GM18517 (cell line): ENCODE results near the gene DENND1C.
"Not testable (repeated sequence)": the region's sequence is repeated elsewhere in the genome, so short reads cannot be mapped to it uniquely, and the experiment has no call there.

Source experiments
- ATAC-seq: cut with Tn5 transposase; IDR thresholded peaks from one replicate; pipeline ENCODE4 v1.9.1; 2021; ENCODE audit warnings: mild to moderate bottlenecking, moderate library complexity; ENCODE audit not compliant: unreplicated experiment

Gene DENND1C

DNA sequence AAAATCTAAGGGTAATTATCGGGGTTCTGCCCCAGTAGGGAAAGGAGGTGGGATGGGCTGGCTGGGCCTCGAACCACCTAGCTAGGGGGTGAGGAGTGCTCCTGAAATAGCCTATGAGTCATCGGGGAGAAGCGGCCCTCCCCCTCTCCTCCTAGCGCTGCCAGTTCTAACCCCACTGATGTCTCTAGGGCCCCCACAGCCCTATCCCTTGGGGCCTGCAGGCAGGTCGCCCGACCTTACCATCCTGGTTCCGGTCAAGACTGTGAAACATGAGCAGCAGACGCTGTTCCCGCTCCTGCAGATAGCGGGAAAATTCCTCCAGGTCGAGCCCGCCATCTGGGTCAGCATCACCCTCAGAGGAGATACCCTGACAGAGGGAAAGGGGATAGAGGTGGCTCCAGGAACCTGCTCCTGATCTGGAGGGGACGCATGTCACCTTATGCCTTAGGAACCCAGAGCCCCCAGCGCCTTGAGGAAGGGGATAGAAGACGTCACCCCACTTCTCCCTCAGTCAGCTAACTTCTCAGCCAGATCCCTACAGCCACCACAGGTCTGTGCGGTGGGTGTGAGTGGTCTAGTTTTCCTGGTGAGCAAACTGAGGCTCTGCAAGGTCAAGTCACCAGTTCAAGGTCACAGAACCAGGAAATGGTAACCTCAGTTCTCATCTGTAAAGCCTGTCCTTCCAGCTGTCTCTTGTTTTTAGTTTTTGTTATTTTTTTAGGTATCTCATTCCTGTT is 23.5 kb downstream of the DENND1C start:
- no peak for ATAC-seq

DNA sequence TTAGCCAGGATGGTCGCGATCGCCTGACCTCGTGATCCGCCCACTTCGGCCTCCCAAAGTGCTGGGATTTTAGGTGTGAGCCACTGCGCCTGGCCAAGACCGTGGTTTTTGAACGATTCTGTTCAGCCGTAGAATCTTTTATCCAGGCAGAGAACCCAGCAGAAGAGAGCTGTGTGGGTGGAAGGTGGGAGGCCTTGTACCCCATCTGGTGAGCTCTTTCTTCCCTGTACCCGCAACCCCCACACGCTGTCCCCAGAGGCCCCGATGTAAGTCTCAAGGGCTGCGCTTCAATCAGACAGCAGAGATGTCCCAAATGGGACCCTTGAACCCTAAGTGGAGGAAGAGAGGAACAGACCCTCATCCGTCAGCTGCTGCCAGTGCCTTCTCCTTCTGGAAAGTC is 25.7 kb downstream of the DENND1C start:
- ATAC-seq: no peak

DNA sequence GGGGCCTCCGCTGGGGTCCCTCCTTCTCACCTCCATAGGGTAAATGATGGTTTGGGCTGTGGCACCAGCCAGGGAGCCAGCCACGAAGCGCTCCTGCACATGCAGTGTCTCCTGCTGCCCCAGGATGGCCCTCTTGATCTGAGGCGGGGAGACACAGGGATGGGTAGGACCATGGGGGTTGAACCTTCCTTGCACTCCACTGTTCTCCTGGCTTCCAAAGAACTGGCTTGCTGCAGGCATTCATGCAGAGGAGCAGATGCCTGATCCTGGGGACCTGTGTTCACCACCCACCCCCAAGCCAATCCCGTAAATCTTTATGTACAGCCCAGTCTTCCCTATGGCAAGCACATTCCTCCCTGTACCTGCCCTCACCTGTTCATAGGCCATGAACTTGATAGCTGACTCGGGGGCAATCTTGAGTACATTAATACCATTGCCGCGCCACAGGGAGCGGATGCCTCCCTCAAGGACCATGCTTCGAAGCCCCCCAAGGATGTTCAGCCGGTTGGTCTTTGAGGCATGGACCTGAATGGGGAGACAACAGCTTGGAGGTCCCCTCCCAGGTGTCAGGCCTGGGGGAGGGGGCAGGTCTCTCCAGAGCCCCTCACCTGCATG is 27.5 kb downstream of the DENND1C start:
- ATAC-seq: no peak

DNA sequence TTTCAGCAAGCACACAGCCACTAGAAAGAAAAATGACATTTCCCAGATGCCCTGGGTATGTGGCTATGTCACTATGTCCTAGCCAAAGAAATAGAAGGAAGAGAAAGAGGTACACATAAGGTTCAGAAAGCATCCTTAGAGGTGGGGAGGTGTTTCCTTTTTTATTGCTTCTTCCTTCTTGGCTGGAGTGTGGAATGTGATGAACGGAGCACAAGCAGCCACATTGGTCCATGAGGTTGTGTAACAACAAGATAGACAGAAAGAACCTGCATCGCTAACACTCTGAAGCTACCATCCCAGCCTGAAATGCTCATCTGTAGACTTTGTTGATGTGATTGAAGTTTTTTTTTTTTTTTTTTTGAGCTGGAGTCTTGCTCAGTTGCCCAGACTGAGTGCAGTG is 28.7 kb downstream of the DENND1C start:
- ATAC-seq: no peak

DNA sequence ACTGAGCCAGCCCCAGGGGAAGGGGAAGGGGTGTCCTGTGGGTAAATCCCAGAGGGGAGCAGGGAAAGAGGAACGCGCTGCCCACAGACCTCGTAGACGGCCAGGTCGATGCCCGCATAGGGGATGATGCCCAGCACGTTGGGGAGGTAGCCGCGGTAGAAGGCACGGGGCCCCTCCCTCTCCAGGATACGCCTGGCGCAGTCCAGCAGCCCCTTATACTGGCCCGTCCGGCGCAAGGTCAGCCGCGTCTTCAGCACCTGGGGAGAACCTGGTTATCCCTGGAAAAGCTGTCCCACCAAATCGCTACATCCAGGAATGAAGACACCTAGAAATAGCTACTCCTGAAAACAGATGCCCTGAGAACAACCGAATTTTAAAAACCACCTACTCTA is 29.4 kb downstream of the DENND1C start:
- no peak for ATAC-seq

DNA sequence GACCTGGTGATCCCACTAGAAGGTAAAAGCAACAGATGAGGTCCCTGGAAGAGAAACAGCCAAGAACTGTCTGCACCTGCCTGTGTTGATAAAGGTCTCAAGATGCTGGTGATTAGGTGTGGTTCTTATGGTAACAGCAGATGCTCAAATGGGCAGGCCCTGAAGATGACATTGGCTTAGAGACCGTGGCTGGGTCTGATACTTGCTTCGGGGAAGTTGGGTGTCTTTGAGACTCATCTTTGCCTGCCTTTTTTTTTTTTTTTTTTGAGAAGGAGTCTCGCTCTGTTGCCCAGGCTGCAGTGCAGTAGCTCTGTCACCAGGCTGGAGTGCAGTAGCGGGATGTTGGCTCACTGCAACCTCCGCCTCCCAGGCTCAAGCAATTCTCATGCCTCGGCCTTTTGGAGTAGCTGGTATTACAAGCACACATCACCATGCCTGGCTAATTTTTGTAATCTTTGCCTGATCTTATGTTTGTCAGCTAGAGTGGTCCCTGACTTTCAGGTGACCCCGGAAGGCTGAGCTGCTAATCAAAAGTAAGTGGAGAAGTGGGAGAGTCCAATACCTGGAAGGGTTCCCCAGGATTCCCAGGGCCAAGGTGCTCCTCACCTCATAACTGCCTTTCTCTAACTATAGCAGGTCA is 29.9 kb downstream of the DENND1C start:
- ATAC-seq: no peak

DNA sequence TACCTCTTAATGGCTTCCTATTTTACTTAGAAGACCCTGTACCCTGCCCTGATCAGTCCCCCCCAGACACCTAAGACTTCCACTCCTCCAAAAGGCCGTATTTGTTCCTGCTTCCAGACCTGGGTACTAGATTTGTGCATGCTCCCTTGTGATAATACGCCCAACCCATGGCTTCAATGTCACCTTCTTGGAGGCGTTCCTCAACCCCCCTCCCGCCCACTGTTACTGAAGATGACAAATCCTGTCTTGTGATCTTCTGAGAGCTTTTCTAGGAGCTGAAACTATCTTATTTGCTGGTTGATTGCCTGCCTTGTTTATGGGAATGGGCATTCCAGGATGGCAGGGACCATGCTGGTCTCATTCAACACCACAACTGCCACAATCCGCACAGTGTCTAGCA is 31.4 kb downstream of the DENND1C start:
- ATAC-seq: no peak

DNA sequence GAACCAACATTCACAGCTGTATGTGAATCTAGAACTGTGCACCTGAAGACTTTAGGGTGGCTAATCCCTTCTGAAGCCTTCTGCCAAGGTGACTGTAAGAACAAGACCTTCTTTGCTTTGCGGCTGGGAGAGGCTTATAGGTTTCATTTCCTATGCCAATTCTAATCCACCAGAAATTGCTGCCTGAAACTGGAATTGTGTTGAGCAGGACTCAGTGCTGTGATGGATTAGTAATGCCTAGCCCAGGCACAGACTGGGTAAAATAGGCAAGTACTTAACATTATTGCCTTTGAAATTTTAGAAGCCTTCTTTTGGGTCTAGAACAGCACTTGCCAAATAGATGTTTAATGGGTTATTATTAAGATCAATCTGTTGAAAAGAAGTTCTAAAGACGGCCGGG is 33.5 kb downstream of the DENND1C start:
- ATAC-seq: no peak

DNA sequence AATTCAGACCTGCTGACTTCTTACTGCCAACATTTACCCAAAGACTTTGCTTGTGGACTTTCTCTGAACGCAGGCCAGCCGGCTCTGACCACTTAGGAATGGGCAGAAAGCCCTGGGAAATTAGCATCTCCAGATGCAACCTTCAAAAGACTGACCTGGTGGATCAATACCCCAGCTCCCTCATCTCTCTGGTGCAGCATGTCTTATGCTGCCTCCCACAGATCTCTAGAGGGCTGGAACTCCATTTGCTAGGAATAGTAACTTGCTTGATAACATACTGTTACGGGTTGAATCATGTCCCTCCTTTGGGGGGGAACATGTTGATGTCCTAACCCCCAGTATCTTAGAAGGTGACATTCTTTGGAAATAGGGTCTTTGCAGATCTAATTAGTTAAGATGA is 35.1 kb downstream of the DENND1C start:
- ATAC-seq: no peak

DNA sequence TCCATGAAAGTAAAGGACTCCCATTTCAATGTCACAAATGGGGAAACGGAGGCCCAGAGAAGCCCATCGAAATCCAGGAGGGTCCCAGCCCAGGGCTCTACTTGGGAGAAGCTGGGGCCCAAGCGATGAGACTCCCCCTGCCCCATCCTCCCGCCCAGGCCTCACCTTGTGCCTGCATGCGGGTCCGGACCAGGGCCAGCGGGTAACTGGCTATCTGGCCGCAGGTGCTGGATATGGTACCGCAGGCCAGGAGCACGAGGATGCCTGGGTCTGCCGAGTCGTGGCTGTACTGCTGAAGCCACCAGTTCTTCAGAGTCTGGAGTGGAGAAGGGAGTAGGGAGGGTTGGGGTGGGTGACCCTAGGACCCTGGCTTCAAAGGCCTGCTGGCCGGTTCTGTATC is 37.6 kb downstream of the DENND1C start:
- ATAC-seq: no peak

DNA sequence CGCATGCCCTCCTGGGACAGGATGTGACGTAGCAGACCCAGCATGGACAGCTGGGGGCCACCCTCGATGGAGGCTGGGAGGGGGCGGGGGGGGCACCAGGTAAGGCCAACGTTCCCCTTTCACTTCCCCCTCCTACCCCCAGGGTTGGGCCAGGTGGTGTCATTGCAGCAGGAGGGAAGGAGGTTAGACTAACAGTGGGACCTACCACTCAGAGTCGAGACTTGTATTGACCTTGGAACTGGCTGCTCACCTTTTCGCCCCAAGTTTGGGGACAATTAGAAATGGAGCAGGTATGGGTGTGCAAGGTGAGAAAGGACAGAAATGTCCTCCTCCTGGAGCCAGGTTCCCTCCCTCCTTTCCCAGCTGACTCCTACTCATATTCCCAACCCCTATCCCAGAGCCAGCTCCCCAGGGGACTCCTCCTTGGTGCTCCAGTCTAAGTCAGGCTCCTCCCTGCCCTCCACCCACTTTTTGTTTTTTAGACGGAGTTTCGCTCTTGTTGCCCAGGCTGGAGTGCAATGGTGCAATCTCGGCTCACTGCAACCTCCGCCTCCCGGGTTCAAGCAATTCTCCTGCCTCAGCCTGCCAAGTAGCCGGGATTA is 39.4 kb downstream of the DENND1C start:
- no peak for ATAC-seq

DNA sequence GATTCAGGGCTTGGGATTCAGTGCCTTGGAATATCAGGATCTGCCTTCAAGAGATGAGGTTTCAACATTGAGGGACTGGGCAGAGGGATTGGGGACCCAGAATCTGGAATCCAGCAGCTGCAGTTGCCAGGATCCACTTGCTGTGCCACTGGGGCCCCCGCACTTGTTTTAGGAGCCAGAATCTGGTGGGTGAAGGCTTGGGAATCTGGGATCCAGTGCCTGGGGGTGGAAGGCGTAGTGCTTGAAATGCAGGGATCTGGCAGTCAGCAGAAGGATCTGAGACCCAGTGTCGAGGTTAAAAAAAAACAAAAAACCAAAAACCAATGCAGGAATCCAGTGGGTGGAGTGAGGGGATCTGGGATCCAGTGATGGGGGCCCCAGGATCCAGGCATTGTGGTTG is 40.7 kb downstream of the DENND1C start:
- no peak for ATAC-seq

DNA sequence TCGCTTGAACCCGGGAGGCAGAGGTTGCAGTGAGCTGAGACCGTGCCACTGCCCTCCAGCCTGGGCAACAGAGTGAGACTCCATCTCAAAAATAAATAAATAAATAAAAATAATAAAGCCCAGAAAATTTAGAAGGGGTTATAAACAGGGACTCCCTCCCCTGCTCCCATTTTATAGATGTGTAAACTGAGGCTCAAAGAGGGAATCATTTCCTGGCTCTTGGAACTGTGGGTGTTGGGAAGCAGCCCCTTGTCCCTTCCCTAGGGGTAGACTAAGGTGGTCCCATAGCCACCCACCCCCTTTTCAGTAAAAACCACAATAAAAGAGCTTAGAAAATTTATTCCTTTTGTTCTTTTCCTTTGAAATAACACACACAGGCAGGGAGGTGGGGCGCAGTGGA is 41.8 kb downstream of the DENND1C start:
- no peak for ATAC-seq

DNA sequence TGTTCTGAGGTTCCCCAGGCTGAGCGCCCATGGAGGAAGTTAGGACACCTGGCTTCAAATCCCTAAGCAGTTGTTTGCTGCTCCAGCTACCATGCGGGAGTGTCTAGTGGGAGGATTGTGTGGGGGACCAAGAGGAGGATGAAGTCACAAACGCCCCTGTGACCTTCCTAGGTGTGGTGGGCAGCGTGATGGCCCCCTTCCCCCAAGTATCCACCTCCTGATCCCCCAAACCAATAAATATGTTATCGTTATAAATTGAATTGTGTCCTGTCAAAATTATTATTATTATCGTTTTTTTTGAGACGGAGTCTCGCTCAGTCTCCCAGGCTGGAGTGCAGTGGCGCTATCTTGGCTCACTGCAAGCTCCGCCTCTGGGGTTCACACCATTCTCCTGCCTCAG is 47.9 kb downstream of the DENND1C start, which contains the start of gene SLC25A41:
SLC25A41 (minus strand) TSS at position 101 of the 400 bp plus-strand sequence; CDS start at position 31, 70 bp downstream.
- no peak for ATAC-seq

DNA sequence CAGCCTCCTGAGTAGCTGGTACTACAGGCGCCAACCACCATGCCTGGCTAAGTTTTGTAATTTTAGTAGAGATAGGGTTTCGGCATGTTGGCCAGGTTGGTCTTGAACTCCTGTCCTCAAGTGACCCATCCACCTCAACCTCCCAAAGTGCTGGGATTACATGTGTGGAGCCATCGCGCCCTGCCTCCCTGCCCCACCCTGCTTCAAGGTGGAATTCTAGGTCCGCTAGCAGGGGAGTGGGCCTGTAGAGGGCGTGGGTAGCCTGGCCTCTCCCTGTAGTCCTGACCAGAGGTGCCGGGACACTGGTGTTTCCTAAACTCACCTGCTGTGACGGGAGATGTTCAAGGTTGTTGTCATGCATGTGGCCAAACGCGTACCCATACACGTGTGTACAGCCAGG is 48.4 kb downstream of the DENND1C start:
- no peak for ATAC-seq

DNA sequence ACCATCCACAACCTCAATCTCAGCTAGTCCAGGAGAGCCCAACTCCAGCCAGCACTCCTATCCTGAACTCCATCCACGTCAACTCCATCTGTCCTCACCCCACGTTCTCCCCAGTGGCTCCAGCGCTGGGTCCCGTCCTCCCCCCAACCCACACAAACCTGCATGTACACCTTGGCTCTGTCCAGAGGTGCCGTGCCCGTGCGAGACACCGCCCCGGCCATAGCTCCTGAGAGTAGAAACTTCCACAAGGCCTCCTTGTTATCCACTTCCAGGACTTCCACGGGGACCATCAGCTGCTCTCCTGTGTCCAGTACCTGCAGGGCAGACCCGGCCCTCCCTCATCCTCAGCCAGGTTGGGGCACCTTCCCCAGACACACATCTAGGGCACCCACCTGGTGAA is 49.7 kb downstream of the DENND1C start:
- ATAC-seq: no peak

DNA sequence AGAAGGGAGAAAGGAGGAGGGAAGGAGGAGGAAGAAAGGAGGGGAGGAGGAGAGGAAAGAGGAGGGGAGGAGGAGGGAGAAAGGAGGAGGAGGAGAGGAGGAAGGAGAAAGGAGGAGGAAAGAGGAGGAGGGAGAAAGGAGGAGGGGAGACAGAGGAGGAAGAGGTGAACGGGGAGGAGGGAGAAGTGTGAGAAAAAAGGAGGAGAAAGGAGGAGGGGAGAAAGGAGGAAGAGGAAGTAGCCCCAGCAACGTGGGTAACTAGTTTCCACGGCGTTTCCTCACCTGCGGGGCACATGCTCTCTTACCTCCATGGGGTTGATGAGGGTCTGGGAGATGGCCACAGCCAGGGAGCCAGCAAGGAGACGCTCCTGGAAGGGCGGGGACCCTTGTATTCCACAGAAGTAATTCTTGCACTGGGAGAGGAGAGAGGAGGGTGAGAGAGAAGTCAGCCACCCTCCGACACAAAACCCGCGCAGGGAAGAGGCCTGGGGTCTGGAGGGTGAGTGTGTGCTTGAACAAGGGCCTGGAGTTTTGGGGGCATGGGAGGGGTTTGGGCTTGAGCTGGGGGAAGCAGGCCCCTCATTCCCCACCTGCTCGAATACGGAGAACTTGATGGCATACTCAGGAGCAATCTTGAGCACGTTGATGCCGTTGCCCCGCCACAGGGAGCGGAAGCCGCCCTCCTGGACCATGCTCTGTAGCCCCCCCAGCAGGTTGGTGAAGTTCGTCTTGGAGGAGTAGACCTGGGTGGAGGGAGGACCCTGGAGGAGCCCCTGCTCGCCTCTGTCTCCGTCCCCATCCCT is 52.0 kb downstream of the DENND1C start:
- ATAC-seq: no peak

DNA sequence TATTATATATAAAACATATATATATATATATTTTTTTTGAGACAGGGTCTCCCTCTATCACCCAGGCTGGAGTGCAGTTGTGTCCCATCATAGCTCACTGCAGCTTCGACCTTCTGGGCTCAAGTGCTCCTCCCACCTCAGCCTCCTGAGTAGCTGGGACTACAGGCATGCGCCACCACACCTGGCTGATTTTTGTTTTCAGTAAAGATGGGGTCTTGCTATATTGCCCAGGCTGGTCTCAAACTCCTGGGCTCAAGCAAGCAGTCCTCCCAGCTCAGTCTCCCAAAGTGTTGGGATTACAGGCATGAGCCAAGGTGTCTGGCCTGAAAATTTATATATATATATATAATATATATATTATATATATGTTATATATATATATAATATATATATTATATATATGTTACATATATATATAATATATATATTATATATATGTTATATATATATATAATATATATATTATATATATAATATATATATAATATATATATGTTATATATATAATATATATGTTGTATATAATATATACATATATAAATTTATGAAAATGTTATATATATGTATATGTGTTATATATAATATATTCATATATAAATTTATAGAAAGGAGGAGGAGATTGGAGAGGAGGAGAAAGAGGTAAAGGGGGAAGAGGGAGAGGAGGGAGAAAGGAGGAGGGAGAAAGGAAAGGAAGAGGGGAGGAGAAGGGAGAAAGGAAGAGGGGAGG is 52.7 kb downstream of the DENND1C start:
- ATAC-seq: not testable (repeated sequence)

DNA sequence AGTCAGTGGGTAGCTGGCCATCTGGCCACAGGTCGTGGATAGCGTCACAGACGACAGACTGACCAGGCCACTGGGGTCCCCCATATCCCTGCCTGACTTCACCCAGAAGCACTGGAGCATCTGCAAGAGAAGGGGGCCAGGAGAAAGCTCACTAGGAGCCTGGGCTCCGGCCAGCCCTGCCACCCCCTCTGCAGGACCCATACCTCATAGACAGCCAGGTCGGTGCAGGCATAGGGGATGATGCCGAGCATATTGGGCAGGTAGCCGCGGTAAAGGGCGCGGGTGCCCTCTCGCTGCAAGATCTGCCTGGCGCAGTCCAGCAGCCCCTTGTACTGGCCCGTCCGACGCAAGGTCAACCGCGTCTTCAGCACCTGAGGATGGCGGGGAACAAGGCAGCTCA is 54.5 kb downstream of the DENND1C start:
- no peak for ATAC-seq
